CD4-positive, CD25-positive, alpha-beta regulatory T cell (primary cell): ENCODE data around the gene MGAT4B. TPM values are rescaled to one million over a fixed set of nuclear protein-coding genes. Genes with fewer than 3 reads are reported as not detected.

Source experiments
- ATAC-seq, 2 donors: fragments of 150-1000 bp; cut with Tn5 transposase; one replicate each; pipeline ENCODE4 v1.10.0; 2021; ENCODE audit warnings: low read depth in 2 of 2, moderate number of reproducible peaks in 2 of 2, moderate library complexity in 1 of 2
- DNase-seq, 3 donors: peaks; one replicate each; pipeline versions ENCODE4 v3.0.0 to v3.0.0-alpha.2; 2012 to 2022; ENCODE audit warnings: mixed read lengths in 1 of 3
- H3K27ac ChIP-seq: one replicate; pipeline ENCODE4 v1.7.0; 2013; ENCODE audit warnings: mild to moderate bottlenecking, low read length; ENCODE audit not compliant: insufficient read depth, poor library complexity, severe bottlenecking
- H3K27me3 ChIP-seq: one replicate; pipeline ENCODE4 v1.7.0; 2013; ENCODE audit warnings: low read length; ENCODE audit not compliant: control insufficient read depth, insufficient read depth
- H3K36me3 ChIP-seq: one replicate; pipeline ENCODE4 v1.7.0; 2013; ENCODE audit warnings: mild to moderate bottlenecking, low read length, moderate library complexity; ENCODE audit not compliant: control insufficient read depth, insufficient read depth
- H3K4me1 ChIP-seq: 2 replicates; pipeline ENCODE4 v1.7.0; 2013; ENCODE audit warnings: mild to moderate bottlenecking, low read length; ENCODE audit not compliant: insufficient read depth, control insufficient read depth, poor library complexity, severe bottlenecking
- H3K4me3 ChIP-seq: one replicate; pipeline ENCODE4 v1.7.0; 2013; ENCODE audit warnings: low read depth, mild to moderate bottlenecking, low read length, moderate library complexity
- H3K9me3 ChIP-seq, 2 experiments: 1 replicate in 1 of 2; 2 replicates in 1 of 2; pipeline ENCODE4 v1.7.0; 2013; ENCODE audit warnings: low read length in 2 of 2, mild to moderate bottlenecking in 1 of 2, moderate library complexity in 1 of 2; ENCODE audit not compliant: control insufficient read depth in 2 of 2
- H3K27ac Mint-ChIP-seq, 3 donors: one replicate each; pipeline ENCODE4 v1.8.0; 2020 to 2022; ENCODE audit warnings: mild to moderate bottlenecking in 3 of 3, mixed read lengths in 3 of 3, moderate library complexity in 2 of 3
- H3K27me3 Mint-ChIP-seq: one replicate; pipeline ENCODE4 v1.8.0; 2022; ENCODE audit warnings: mild to moderate bottlenecking, mixed read lengths
- H3K36me3 Mint-ChIP-seq: one replicate; pipeline ENCODE4 v1.8.0; 2020; ENCODE audit warnings: mixed read lengths
- H3K4me1 Mint-ChIP-seq, 4 donors: one replicate each; pipeline ENCODE4 v1.8.0; 2020 to 2022; ENCODE audit warnings: mixed read lengths in 4 of 4, mild to moderate bottlenecking in 1 of 4
- H3K4me3 Mint-ChIP-seq, 4 donors: one replicate each; pipeline ENCODE4 v1.8.0; 2020 to 2022; ENCODE audit warnings: mild to moderate bottlenecking in 4 of 4, mixed read lengths in 4 of 4, moderate library complexity in 3 of 4
- H3K9me3 Mint-ChIP-seq, 7 donors: one replicate each; pipeline ENCODE4 v1.8.0; 2020 to 2022; ENCODE audit warnings: mixed read lengths in 7 of 7, mild to moderate bottlenecking in 3 of 7, moderate library complexity in 2 of 7
- polyA plus RNA-seq, 4 donors: library from polyadenylated mRNA; unstranded; fragments of 300-500 nt; fragmentation: Illumina TruSeq; gene quantifications; one replicate each; pipeline ENCODE4 v1.2.3, GENCODE V29; 2021
- total RNA-seq: library from RNA; stranded (reverse); gene quantifications from one replicate; pipeline ENCODE4 v1.2.3, GENCODE V29; 2022

The MGAT4B gene
- total and polyA plus RNA-seq, 5 donors from 2014 or later = 11.9 to 134 (median 15.4) TPM

GRCh38 chr5:179803651-179804554, 2.8 kb downstream of the MGAT4B start:
- ATAC-seq (peak in 1 of 2 donors; percentile 3), DNase-seq (peak in 1 of 3 donors; percentile 59)
- peaks cover 0 to 4% (median 0%) of the 10 kb centered on the region in 7 donors for H3K9me3 Mint-ChIP-seq
- H3K36me3 Mint-ChIP-seq = peaks cover 11% of the 10 kb centered on the region
- H3K4me3 Mint-ChIP-seq = peak overlapping the region; percentile 66 to 96 (median 88)
- peaks cover 4% of the 10 kb centered on the region for H3K36me3 ChIP-seq
- H3K27ac ChIP-seq = no peak overlapping the region
- no peaks in the 10 kb centered on the region for H3K27me3 Mint-ChIP-seq
- H3K4me1 Mint-ChIP-seq = peaks cover 0 to 35% (median 21%) of the 10 kb centered on the region in 4 donors
- H3K4me1 ChIP-seq = peaks cover 34% of the 10 kb centered on the region
- H3K27me3 ChIP-seq = no peaks in the 10 kb centered on the region
- no peak overlapping the region for H3K4me3 ChIP-seq
- H3K27ac Mint-ChIP-seq = peak overlapping the region; percentile 43 to 91 (median 87)
- no peaks in the 10 kb centered on the region for H3K9me3 ChIP-seq

- Mint-ChIP-seq H3K27me3 (no peaks in the 10 kb centered on the region), H3K9me3 (peaks cover 0 to 4% (median 0%) of the 10 kb centered on the region in 7 donors), H3K4me1 (peaks cover 0 to 32% (median 21%) of the 10 kb centered on the region in 4 donors), H3K4me3 (peak overlapping the region; percentile 46 to 96 (median 56)), H3K27ac (peak overlapping the region in 1 of 3 donors; percentile 91), H3K36me3 (peaks cover 12% of the 10 kb centered on the region)
- Histone ChIP-seq H3K9me3 (no peaks in the 10 kb centered on the region), H3K4me1 (peaks cover 34% of the 10 kb centered on the region), H3K27ac (peak overlapping the region; percentile 29), H3K36me3 (peaks cover 11% of the 10 kb centered on the region), H3K4me3 (no peak overlapping the region), H3K27me3 (no peaks in the 10 kb centered on the region)
- DNase-seq = no peak
- no peak for ATAC-seq
These were observed 3.6 kb downstream of the MGAT4B start for GRCh38 chr5:179802950-179803562.

GRCh38 chr5:179802207-179802883, 4.3 kb downstream of the MGAT4B start:
- DNase-seq (no peak), ATAC-seq (no peak)
- H3K4me3 Mint-ChIP-seq = peak overlapping the region in 2 of 4 donors; percentile 46 to 78
- H3K9me3 ChIP-seq = no peaks in the 10 kb centered on the region
- H3K36me3 Mint-ChIP-seq = peaks cover 14% of the 10 kb centered on the region
- H3K4me3 ChIP-seq = no peak overlapping the region
- peaks cover 30% of the 10 kb centered on the region for H3K4me1 ChIP-seq
- no peaks in the 10 kb centered on the region for H3K27me3 ChIP-seq
- no peak overlapping the region for H3K27ac ChIP-seq
- peaks cover 0 to 4% (median 0%) of the 10 kb centered on the region in 7 donors for H3K9me3 Mint-ChIP-seq
- H3K27me3 Mint-ChIP-seq = no peaks in the 10 kb centered on the region
- peaks cover 0 to 34% (median 21%) of the 10 kb centered on the region in 4 donors for H3K4me1 Mint-ChIP-seq
- peaks cover 11% of the 10 kb centered on the region for H3K36me3 ChIP-seq
- H3K27ac Mint-ChIP-seq = peak overlapping the region in 1 of 3 donors; percentile 62

GRCh38 chr5:179801304-179802206, 5.1 kb downstream of the MGAT4B start:
- Mint-ChIP-seq H3K4me1 (peaks cover 0 to 42% (median 24%) of the 10 kb centered on the region in 4 donors), H3K27ac (peak overlapping the region; percentile 47 to 95 (median 77)), H3K27me3 (no peaks in the 10 kb centered on the region), H3K9me3 (peaks cover 0 to 4% (median 0%) of the 10 kb centered on the region in 7 donors), H3K4me3 (peak overlapping the region in 3 of 4 donors; percentile 36 to 78 (median 61)), H3K36me3 (peaks cover 21% of the 10 kb centered on the region)
- no peaks in the 10 kb centered on the region for H3K9me3 ChIP-seq
- DNase-seq = peak; percentile 68 to 81 (median 78)
- ATAC-seq = peak; percentile 49 to 55
- H3K4me1 ChIP-seq = peaks cover 33% of the 10 kb centered on the region
- H3K27ac ChIP-seq = no peak overlapping the region
- no peaks in the 10 kb centered on the region for H3K27me3 ChIP-seq
- H3K36me3 ChIP-seq = peaks cover 11% of the 10 kb centered on the region
- no peak overlapping the region for H3K4me3 ChIP-seq

GRCh38 chr5:179800696-179801201, 5.9 kb downstream of the MGAT4B start:
- Histone ChIP-seq H3K9me3 (no peaks in the 10 kb centered on the region), H3K27me3 (no peaks in the 10 kb centered on the region), H3K27ac (no peak overlapping the region), H3K4me3 (no peak overlapping the region), H3K4me1 (peaks cover 36% of the 10 kb centered on the region), H3K36me3 (peaks cover 11% of the 10 kb centered on the region)
- H3K27me3 Mint-ChIP-seq = no peaks in the 10 kb centered on the region
- H3K4me1 Mint-ChIP-seq = peaks cover 0 to 42% (median 24%) of the 10 kb centered on the region in 4 donors
- no peak for ATAC-seq
- H3K9me3 Mint-ChIP-seq = peaks cover 0 to 4% (median 0%) of the 10 kb centered on the region in 7 donors
- peaks cover 21% of the 10 kb centered on the region for H3K36me3 Mint-ChIP-seq
- H3K27ac Mint-ChIP-seq = no peak overlapping the region
- H3K4me3 Mint-ChIP-seq = no peak overlapping the region
- DNase-seq = no peak

- no peaks in the 10 kb centered on the region for H3K9me3 ChIP-seq
- Mint-ChIP-seq H3K27me3 (no peaks in the 10 kb centered on the region), H3K27ac (peak overlapping the region in 1 of 3 donors; percentile 26), H3K4me1 (peaks cover 0 to 40% (median 24%) of the 10 kb centered on the region in 4 donors), H3K9me3 (peaks cover 0 to 4% (median 0%) of the 10 kb centered on the region in 7 donors), H3K4me3 (peak overlapping the region in 2 of 4 donors; percentile 27 to 82), H3K36me3 (peaks cover 21% of the 10 kb centered on the region)
- no peak for ATAC-seq
- H3K27me3 ChIP-seq = no peaks in the 10 kb centered on the region
- H3K4me3 ChIP-seq = no peak overlapping the region
- H3K36me3 ChIP-seq = peaks cover 11% of the 10 kb centered on the region
- H3K4me1 ChIP-seq = peaks cover 34% of the 10 kb centered on the region
- DNase-seq = no peak
- no peak overlapping the region for H3K27ac ChIP-seq
These were observed 6.5 kb downstream of the MGAT4B start for GRCh38 chr5:179800071-179800695.
